WTC11 (cell line): ENCODE results near the gene E2F4. TPM values are rescaled to one million over a fixed set of nuclear protein-coding genes. Genes with fewer than 3 reads are reported as not detected.

Source experiments
- ATF3 ChIP-seq: sonication (generic); formaldehyde crosslinking; conservative IDR thresholded peaks from 2 replicates; pipeline ENCODE4 v1.8.1; 2022; ENCODE audit warnings: mild to moderate bottlenecking, missing genetic modification reagents
- CBFB ChIP-seq: sonication (generic); formaldehyde crosslinking; IDR thresholded peaks from 2 replicates; pipeline ENCODE4 v1.8.1; 2022; ENCODE audit warnings: mild to moderate bottlenecking, low read depth, missing genetic modification reagents
- CDX4 ChIP-seq: fragments of 250-450 bp; sonication (Bioruptor Pico); IDR thresholded peaks from 2 replicates; pipeline ENCODE4 v1.9.0; 2021; ENCODE audit warnings: moderate library complexity, mild to moderate bottlenecking, inconsistent platforms, borderline replicate concordance
- CTCF ChIP-seq: fragments of 200-600 bp; IDR thresholded peaks from 2 replicates; pipeline ENCODE4 v1.8.0; 2022; ENCODE audit warnings: antibody characterized with exemption
- EMX1 ChIP-seq: fragments of 250-450 bp; sonication (Bioruptor Pico); IDR thresholded peaks from 2 replicates; pipeline ENCODE4 v1.8.0; 2021; ENCODE audit warnings: mild to moderate bottlenecking
- FOXK1 ChIP-seq: sonication (generic); formaldehyde crosslinking; IDR thresholded peaks from 2 replicates; pipeline ENCODE4 v1.8.0; 2022; ENCODE audit warnings: mild to moderate bottlenecking, moderate library complexity, missing genetic modification reagents
- FOXP4 ChIP-seq: sonication (generic); formaldehyde crosslinking; IDR thresholded peaks from 2 replicates; pipeline ENCODE4 v1.8.0; 2022; ENCODE audit warnings: mild to moderate bottlenecking, missing genetic modification reagents
- GABPB1 ChIP-seq: sonication (generic); formaldehyde crosslinking; IDR thresholded peaks from 2 replicates; pipeline ENCODE4 v1.8.1; 2023; ENCODE audit warnings: mild to moderate bottlenecking, missing genetic modification reagents
- GTF2I ChIP-seq: fragments of 250-450 bp; sonication (Bioruptor Pico); conservative IDR thresholded peaks from 2 replicates; pipeline ENCODE4 v1.4.0; 2021; ENCODE audit warnings: mild to moderate bottlenecking
- MXD4 ChIP-seq: fragments of 250-450 bp; sonication (Bioruptor Pico); IDR thresholded peaks from 2 replicates; pipeline ENCODE4 v1.8.0; 2021; ENCODE audit warnings: mild to moderate bottlenecking, moderate library complexity, borderline replicate concordance
- MYBL2 ChIP-seq: sonication (generic); formaldehyde crosslinking; IDR thresholded peaks from 2 replicates; pipeline ENCODE4 v1.8.1; 2023; ENCODE audit warnings: mild to moderate bottlenecking, moderate library complexity, missing genetic modification reagents
- NFATC4 ChIP-seq: fragments of 250-450 bp; sonication (Bioruptor Pico); IDR thresholded peaks from 2 replicates; pipeline ENCODE4 v1.9.0; 2021; ENCODE audit warnings: mild to moderate bottlenecking
- NFYB ChIP-seq: sonication (generic); formaldehyde crosslinking; conservative IDR thresholded peaks from 2 replicates; pipeline ENCODE4 v1.8.0; 2022; ENCODE audit warnings: low read depth, missing genetic modification reagents
- OVOL2 ChIP-seq: fragments of 250-450 bp; sonication (Bioruptor Pico); IDR thresholded peaks from 2 replicates; pipeline ENCODE4 v1.9.0; 2021; ENCODE audit warnings: mild to moderate bottlenecking, borderline replicate concordance
- PRRX2 ChIP-seq: fragments of 250-450 bp; sonication (Bioruptor Pico); IDR thresholded peaks from 2 replicates; pipeline ENCODE4 v1.8.0; 2021; ENCODE audit warnings: mild to moderate bottlenecking
- SP1 ChIP-seq: sonication (generic); formaldehyde crosslinking; conservative IDR thresholded peaks from 2 replicates; pipeline ENCODE4 v1.8.1; 2022; ENCODE audit warnings: missing genetic modification reagents
- TCF7 ChIP-seq: sonication (generic); formaldehyde crosslinking; IDR thresholded peaks from 2 replicates; pipeline ENCODE4 v1.8.0; 2022; ENCODE audit warnings: mild to moderate bottlenecking, low read depth, missing genetic modification reagents, moderate library complexity
- TEAD4 ChIP-seq: sonication (generic); formaldehyde crosslinking; IDR thresholded peaks from 2 replicates; pipeline ENCODE4 v1.8.0; 2022; ENCODE audit warnings: mild to moderate bottlenecking, missing genetic modification reagents
- ZBTB21 ChIP-seq: sonication (generic); formaldehyde crosslinking; IDR thresholded peaks from 2 replicates; pipeline ENCODE4 v1.8.1; 2023; ENCODE audit warnings: mild to moderate bottlenecking, missing genetic modification reagents, borderline replicate concordance
- ZNF121 ChIP-seq: sonication (generic); formaldehyde crosslinking; IDR thresholded peaks from 2 replicates; pipeline ENCODE4 v1.8.0; 2023; ENCODE audit warnings: missing genetic modification reagents
- ZNF281 ChIP-seq: sonication (generic); formaldehyde crosslinking; IDR thresholded peaks from 2 replicates; pipeline ENCODE4 v1.8.0; 2023; ENCODE audit warnings: mild to moderate bottlenecking, missing genetic modification reagents
- ZNF512 ChIP-seq: sonication (generic); formaldehyde crosslinking; IDR thresholded peaks from 2 replicates; pipeline ENCODE4 v1.8.1; 2022; ENCODE audit warnings: missing genetic modification reagents, borderline replicate concordance
- ZNF532 ChIP-seq: fragments of 250-450 bp; sonication (Bioruptor Pico); IDR thresholded peaks from 2 replicates; pipeline ENCODE4 v1.9.0; 2021; ENCODE audit warnings: mild to moderate bottlenecking, borderline replicate concordance
- ZNF671 ChIP-seq: fragments of 250-450 bp; sonication (Bioruptor Pico); IDR thresholded peaks from 2 replicates; pipeline ENCODE4 v1.8.0; 2021; ENCODE audit warnings: mild to moderate bottlenecking
- total RNA-seq: library from RNA; stranded (reverse); gene quantifications from 3 replicates; pipeline ENCODE4 v1.2.3, GENCODE V29; 2021
- TF ChIP-seq, protein P1 (sequence below): sonication (generic); formaldehyde crosslinking; IDR thresholded peaks from 2 replicates; pipeline ENCODE4 v1.8.0; 2022; ENCODE audit warnings: mild to moderate bottlenecking, missing genetic modification reagents

E2F4 gene
- total RNA-seq, 1 experiment from 2014 or later, result 85.0 TPM

- TF ChIP-seq CTCF, result peak; percentile 47; the same call in 1 of the 2 replicates
- TF ChIP-seq FOXP4 (CRISPR knock-in tag), result peak; percentile 93; the same call in 1 of the 2 replicates
- TF ChIP-seq PRRX2 (CRISPR knock-in tag), result peak; percentile 83; the same call in 1 of the 2 replicates
- no peak; the same call in 1 of the 2 replicates for TF ChIP-seq EMX1 (CRISPR knock-in tag)
- TF ChIP-seq NFATC4 (CRISPR knock-in tag), result no peak
- TF ChIP-seq NFYB (CRISPR knock-in tag), result no peak
- TF ChIP-seq OVOL2 (CRISPR knock-in tag), result no peak
- no peak for TF ChIP-seq ZBTB21 (CRISPR knock-in tag)
- TF ChIP-seq, protein P1, sequence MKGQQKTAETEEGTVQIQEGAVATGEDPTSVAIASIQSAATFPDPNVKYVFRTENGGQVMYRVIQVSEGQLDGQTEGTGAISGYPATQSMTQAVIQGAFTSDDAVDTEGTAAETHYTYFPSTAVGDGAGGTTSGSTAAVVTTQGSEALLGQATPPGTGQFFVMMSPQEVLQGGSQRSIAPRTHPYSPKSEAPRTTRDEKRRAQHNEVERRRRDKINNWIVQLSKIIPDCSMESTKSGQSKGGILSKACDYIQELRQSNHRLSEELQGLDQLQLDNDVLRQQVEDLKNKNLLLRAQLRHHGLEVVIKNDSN, result peak; percentile 66; the same call in 1 of the 2 replicates
- TF ChIP-seq ZNF512, result no peak
- TF ChIP-seq ATF3, result no peak
- peak; percentile 82 for TF ChIP-seq ZNF121 (CRISPR knock-in tag)
- TF ChIP-seq GTF2I (CRISPR knock-in tag), result no peak
- TF ChIP-seq SP1 (CRISPR knock-in tag), result peak; percentile 72
- TF ChIP-seq TCF7 (CRISPR knock-in tag), result peak; percentile 62; the same call in 1 of the 2 replicates
- TF ChIP-seq ZNF671 (CRISPR knock-in tag), result no peak; the same call in 1 of the 2 replicates
- no peak for TF ChIP-seq CBFB (CRISPR knock-in tag)
- TF ChIP-seq CDX4 (CRISPR knock-in tag), result no peak
- no peak for TF ChIP-seq MXD4 (CRISPR knock-in tag)
- TF ChIP-seq TEAD4 (CRISPR knock-in tag), result peak; percentile 72; the same call in 1 of the 2 replicates
- no peak for TF ChIP-seq ZNF532 (CRISPR knock-in tag)
- no peak for TF ChIP-seq MYBL2 (CRISPR knock-in tag)
- peak; percentile 86; the same call in 1 of the 2 replicates for TF ChIP-seq FOXK1 (CRISPR knock-in tag)
- TF ChIP-seq ZNF281 (CRISPR knock-in tag), result peak; percentile 94; the same call in 1 of the 2 replicates
- peak; percentile 51 for TF ChIP-seq GABPB1 (CRISPR knock-in tag)
Measured at GRCh38 chr16:67184995-67185650, 6.8 kb upstream of the E2F4 start (continued).
